GM12878 (cell line): Measurements from ENCODE around the gene BAG5. TPM values are rescaled to one million over a fixed set of nuclear protein-coding genes. Genes with fewer than 3 reads are reported as not detected.

Experiments used
- BCL11A ChIP-seq: IDR thresholded peaks from 2 replicates; pipeline ENCODE4 v1.6.1; 2011; ENCODE audit warnings: low read depth, low read length
- BHLHE40 ChIP-seq, 2 experiments: fragments of 450-650 bp in 1 of 2; IDR thresholded peaks; 2 replicates each; pipeline ENCODE4 v1.6.1; 2011 to 2017; ENCODE audit warnings: low read depth in 2 of 2, borderline replicate concordance in 1 of 2, improper control_type of control experiment in 1 of 2, low read length in 1 of 2, mild to moderate bottlenecking in 1 of 2
- CBFB ChIP-seq: IDR thresholded peaks from 2 replicates; pipeline ENCODE4 v1.6.1; 2016; ENCODE audit warnings: antibody characterized with exemption, low read depth
- CBX5 ChIP-seq: sonication (generic); IDR thresholded peaks from 2 replicates; pipeline ENCODE4 v1.6.1; 2016; ENCODE audit warnings: low read depth, moderate library complexity, mild to moderate bottlenecking, inconsistent platforms
- CREM ChIP-seq: IDR thresholded peaks from 2 replicates; pipeline ENCODE4 v1.6.1; 2014; ENCODE audit warnings: antibody characterized with exemption, low read depth
- E4F1 ChIP-seq: fragments of 450-650 bp; IDR thresholded peaks from 2 replicates; pipeline ENCODE4 v1.6.1; 2018; ENCODE audit warnings: borderline replicate concordance, mild to moderate bottlenecking; ENCODE audit not compliant: partially characterized antibody
- EP300 ChIP-seq, 2 experiments: fragments of 150-350 bp in 1 of 2; IDR thresholded peaks; 2 replicates each; pipeline ENCODE4 v1.6.1; 2011 to 2012; ENCODE audit warnings: low read depth in 2 of 2, low read length in 2 of 2, borderline replicate concordance in 1 of 2, improper control_type of control experiment in 1 of 2, inconsistent platforms in 1 of 2; ENCODE audit not compliant: control insufficient read depth in 1 of 2
- HDAC2 ChIP-seq: fragments of 200-600 bp; sonication (generic); IDR thresholded peaks from 2 replicates; pipeline ENCODE4 v1.6.1; 2017
- JUND ChIP-seq: IDR thresholded peaks from 2 replicates; pipeline ENCODE4 v1.6.1; 2012; ENCODE audit warnings: low read depth, mild to moderate bottlenecking, low read length, improper control_type of control experiment, moderate library complexity
- MEF2A ChIP-seq: IDR thresholded peaks from 2 replicates; pipeline ENCODE4 v1.6.1; 2011; ENCODE audit warnings: low read depth, mild to moderate bottlenecking, low read length, moderate library complexity; ENCODE audit not compliant: insufficient read depth
- MLLT1 ChIP-seq: fragments of 450-650 bp; IDR thresholded peaks from 2 replicates; pipeline ENCODE4 v1.6.1; 2016; ENCODE audit warnings: mild to moderate bottlenecking
- NFXL1 ChIP-seq: fragments of 450-650 bp; IDR thresholded peaks from 2 replicates; pipeline ENCODE4 v1.6.1; 2017; ENCODE audit warnings: antibody characterized with exemption, mild to moderate bottlenecking, borderline replicate concordance
- PAX8 ChIP-seq: fragments of 450-650 bp; IDR thresholded peaks from 2 replicates; pipeline ENCODE4 v1.6.1; 2017; ENCODE audit warnings: mild to moderate bottlenecking, moderate library complexity
- SP1 ChIP-seq: IDR thresholded peaks from one replicate; pipeline ENCODE4 v1.6.1; 2011; ENCODE audit warnings: low read depth, low read length
- TCF7 ChIP-seq: IDR thresholded peaks from 2 replicates; pipeline ENCODE4 v1.6.1; 2014; ENCODE audit warnings: antibody characterized with exemption, borderline replicate concordance
- ZNF24 ChIP-seq: fragments of 450-650 bp; IDR thresholded peaks from 2 replicates; pipeline ENCODE4 v1.6.1; 2017; ENCODE audit warnings: antibody characterized with exemption, mild to moderate bottlenecking
- ZNF592 ChIP-seq: fragments of 450-650 bp; IDR thresholded peaks from 2 replicates; pipeline ENCODE4 v1.6.1; 2017; ENCODE audit warnings: mild to moderate bottlenecking, moderate library complexity
- polyA plus RNA-seq, 11 experiments: library from polyadenylated mRNA; depleted of rRNA in 4 of 11; unstranded in 6 of 11; stranded (reverse) in 5 of 11; fragments of >200 nt; fragmentation: Nextera tagmentation in 4 of 11; fragmentation: Illumina TruSeq in 1 of 11; extraction: Ambion mirVana in 4 of 11; extraction: Trizol in 1 of 11; gene quantifications; 1 replicate in 1 of 11; 2 replicates in 10 of 11; pipeline versions ENCODE4 v1.2.1 to v1.2.3, GENCODE V29; 2011 to 2016; ENCODE audit warnings: inconsistent platforms in 2 of 11, missing spikeins in 2 of 11, low read depth in 1 of 11
- total RNA-seq, 4 experiments: library from RNA; depleted of rRNA in 3 of 4; stranded (reverse); fragments of >200 nt in 3 of 4; fragmentation: Illumina TruSeq in 1 of 4; extraction: Trizol in 1 of 4; gene quantifications; 2 replicates each; pipeline versions ENCODE4 v1.2.1 to v1.2.3, GENCODE V29; 2013 to 2021
- TF ChIP-seq, protein P1 (sequence below): fragments of 450-650 bp; IDR thresholded peaks from 2 replicates; pipeline ENCODE4 v1.6.1; 2016; ENCODE audit warnings: mild to moderate bottlenecking, moderate library complexity, borderline replicate concordance

The BAG5 gene
- total and polyA plus RNA-seq, 10 of the 15 experiments (the other 5 are each of a cell fraction or from before 2014, with no cell fraction given): 9.9 to 30.5 (median 20.1) TPM

DNA sequence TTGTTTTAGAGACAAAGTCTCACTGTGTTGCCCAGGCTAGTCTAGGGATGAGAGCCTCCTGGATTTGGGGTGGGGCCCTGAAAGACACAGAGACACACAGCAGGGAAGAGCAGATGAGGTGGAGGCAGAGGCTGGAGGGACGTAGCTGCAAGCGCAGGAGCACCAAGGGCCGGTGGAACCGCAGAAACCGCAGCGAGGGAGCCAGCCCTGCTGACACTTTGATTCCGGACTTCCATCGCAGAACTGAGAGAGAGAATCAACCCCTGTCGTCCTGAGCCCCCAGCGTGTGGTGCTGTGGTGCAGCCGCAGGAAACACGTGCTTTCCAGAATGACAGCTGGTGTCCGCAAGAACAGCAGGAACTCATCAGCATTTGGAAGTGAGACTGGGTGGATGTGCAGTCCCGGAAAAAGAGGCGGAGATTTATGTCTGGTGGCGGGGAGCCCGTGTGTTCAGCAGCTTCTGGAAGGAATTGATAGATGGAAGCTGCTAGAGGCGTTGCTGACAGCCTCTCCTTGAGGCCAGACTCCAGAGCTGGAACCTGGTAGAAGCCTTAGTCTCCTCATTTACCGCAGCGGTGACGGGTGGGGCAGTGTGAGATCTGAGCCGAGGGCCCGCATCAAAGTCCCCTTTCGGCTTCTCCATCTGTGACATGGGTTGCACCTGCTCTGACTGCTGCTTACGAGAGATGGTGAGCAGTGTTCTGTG lies 44.7 kb upstream of the BAG5 start (continued):
- TF ChIP-seq, protein P1, sequence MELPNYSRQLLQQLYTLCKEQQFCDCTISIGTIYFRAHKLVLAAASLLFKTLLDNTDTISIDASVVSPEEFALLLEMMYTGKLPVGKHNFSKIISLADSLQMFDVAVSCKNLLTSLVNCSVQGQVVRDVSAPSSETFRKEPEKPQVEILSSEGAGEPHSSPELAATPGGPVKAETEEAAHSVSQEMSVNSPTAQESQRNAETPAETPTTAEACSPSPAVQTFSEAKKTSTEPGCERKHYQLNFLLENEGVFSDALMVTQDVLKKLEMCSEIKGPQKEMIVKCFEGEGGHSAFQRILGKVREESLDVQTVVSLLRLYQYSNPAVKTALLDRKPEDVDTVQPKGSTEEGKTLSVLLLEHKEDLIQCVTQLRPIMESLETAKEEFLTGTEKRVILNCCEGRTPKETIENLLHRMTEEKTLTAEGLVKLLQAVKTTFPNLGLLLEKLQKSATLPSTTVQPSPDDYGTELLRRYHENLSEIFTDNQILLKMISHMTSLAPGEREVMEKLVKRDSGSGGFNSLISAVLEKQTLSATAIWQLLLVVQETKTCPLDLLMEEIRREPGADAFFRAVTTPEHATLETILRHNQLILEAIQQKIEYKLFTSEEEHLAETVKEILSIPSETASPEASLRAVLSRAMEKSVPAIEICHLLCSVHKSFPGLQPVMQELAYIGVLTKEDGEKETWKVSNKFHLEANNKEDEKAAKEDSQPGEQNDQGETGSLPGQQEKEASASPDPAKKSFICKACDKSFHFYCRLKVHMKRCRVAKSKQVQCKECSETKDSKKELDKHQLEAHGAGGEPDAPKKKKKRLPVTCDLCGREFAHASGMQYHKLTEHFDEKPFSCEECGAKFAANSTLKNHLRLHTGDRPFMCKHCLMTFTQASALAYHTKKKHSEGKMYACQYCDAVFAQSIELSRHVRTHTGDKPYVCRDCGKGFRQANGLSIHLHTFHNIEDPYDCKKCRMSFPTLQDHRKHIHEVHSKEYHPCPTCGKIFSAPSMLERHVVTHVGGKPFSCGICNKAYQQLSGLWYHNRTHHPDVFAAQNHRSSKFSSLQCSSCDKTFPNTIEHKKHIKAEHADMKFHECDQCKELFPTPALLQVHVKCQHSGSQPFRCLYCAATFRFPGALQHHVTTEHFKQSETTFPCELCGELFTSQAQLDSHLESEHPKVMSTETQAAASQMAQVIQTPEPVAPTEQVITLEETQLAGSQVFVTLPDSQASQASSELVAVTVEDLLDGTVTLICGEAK: no peak
- TF ChIP-seq ZNF24 (no peak), PAX8 (no peak), SP1 (no peak), ZNF592 (no peak), JUND (no peak), MEF2A (no peak), NFXL1 (no peak), TCF7 (no peak), CBX5 (no peak), BHLHE40 (IDR thresholded peaks at IDR 0.05; ENCODE audit: borderline replicate concordance in 1 of 2, low read depth in 2 of 2, low read length in 1 of 2) (peak; percentile 90 to 91), BCL11A (0 out of 2 replicates have a peak, but pooled peaks have one; percentile 47), HDAC2 (no peak), CREM (peak; percentile 26; the same call in 1 of the 2 replicates), CBFB (peak; percentile 95), MLLT1 (peak; percentile 83), E4F1 (no peak), EP300 (IDR thresholded peaks at IDR 0.05; ENCODE audit: borderline replicate concordance in 1 of 2, control insufficient read depth in 1 of 2, low read depth in 2 of 2, low read length in 2 of 2) (peak; percentile 24 to 69; a peak in 1 of 4 replicates)
